ENCODE measurements around the gene PGLYRP4. TPM values are rescaled to one million over a fixed set of nuclear protein-coding genes. Genes with fewer than 3 reads are reported as not detected.

The PGLYRP4 gene
- total RNA-seq, 2 experiments from 2014 or later, result not detected

DNA sequence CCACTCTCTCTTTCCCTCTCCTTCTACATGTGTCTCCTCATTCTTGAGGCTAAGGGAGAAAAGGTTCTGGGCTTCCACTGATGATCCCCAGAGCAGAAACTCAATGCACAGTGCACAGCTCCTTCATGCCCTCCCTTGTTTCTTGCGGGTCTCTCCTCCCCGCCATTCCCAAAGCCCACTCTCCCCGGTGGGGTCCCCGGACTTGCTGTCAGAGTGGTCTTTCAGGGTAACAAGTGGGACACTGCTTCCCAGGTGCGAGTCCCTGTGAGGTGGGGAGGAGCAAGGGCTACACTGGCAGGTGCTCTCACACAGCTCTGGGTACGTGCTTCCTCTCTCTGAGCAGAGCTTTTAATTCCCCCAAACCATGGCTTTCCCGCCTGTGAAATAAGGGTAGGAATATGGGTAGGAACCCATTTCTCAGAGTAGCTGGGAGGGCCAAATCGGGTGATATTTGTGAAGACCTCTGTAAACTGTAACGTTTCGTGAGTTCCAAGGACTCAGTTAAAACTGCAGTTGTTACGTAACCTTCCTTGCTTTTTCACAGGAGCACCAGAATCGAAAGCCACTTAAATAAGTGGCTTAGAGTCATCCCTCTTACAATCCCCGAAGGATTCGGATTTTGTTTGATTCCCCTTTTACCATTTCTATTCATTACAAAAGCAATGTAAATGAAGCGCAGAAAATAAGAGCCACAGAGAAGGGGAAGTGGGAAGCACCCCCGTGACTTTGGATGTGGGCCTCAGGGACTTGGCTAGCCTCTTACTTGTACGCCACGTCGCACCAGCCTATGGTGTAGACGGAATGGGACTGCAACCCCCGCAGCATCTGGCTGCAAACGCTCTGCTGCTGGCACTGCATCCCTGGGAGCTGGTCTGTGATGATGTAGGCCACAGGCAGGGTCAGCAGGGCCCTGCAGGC, 42.1 kb downstream of the PGLYRP4 start:
- ChIA-PET CTCF (no interaction called here), POLR2A (no interaction called here)

DNA sequence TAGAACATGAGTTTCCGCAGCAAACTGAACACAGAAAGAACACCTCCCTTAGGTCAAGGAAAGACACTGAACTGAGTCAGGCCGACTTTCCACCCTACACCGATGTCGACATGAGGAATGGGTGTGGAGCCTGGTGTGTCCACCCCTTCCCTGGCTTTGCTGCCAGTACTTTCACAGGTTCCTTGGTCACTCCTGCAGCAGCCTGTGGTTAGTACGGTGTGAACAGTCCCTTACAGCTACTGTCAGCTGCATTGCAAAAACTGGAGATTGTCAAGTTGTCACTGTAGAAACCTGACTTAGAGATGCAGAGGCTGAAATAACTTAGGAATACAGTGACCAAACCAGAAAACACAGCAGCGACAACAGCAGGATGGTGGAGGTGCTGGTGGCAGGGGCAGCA, 43.0 kb downstream of the PGLYRP4 start:
- POLR2A ChIA-PET, result no interaction called here

GRCh38 chr1:153302308-153302707, 46.3 kb downstream of the PGLYRP4 start:
- ChIA-PET CTCF (no interaction called here), POLR2A (no interaction called here)

More for the DNA sequence above, 43.0 kb downstream of the PGLYRP4 start:
- CTCF ChIA-PET, result interaction anchor here (0.6 kb wide), 1 partner anchor 144 kb away, joined by 3 read pairs; no protein-coding TSS in a partner anchor

- POLR2A ChIA-PET, result no interaction called here
- CTCF ChIA-PET, result no interaction called here
Measured at GRCh38 chr1:153293851-153294250, 54.8 kb downstream of the PGLYRP4 start.

DNA sequence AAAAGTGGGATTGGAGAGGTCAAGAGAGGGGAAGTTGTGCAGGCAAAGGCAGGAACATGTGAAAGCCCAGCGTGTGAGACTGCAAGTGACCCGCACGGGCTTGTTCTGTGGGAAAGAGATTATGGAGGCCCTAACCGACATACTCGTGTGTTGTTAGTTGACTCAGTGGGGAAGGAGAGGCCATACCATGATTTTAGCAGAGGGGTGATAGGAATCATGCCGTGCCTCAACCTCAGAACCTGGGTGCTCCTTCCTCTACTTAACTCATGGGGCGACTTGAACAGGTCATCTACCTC, 55.2 kb downstream of the PGLYRP4 start:
- CTCF ChIA-PET, result no interaction called here
- POLR2A ChIA-PET, result no interaction called here

DNA sequence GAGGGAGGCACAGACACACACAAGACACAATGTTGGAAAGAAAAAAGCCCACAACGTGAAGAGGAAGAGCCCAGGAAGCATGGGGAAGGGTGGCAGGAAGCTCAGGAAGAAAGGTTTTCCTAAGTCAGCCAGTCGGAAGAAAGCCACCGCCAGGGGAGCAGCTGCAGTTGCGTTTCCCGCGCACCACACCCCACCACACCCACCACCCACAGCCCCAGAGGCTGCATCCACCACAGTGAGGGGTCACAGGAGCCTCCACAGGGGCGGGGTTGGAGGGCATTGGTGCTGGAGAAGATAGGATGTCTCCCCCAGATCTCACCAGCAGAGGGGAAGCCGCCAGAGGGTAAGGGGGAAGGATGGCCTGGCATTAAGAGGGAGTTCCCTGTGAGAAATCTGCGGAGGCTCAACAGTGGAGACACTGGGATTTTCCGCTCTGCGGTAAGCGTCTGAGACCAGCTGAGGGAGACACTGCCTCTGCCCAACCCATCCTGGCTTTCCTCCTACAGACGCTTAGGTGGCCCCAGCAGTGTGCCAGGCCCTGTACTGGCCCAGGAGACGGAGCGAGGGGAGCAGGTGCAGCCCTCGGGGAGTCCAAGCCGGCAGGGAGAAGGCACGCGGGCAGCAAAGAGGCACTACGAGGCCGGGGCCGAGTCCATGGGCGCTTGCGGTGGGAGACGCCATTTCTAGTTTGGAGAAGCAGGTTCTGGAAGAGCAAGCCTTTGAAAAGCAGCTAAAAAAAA, 55.7 kb downstream of the PGLYRP4 start:
- POLR2A ChIA-PET, result no interaction called here
- CTCF ChIA-PET, result no interaction called here

DNA sequence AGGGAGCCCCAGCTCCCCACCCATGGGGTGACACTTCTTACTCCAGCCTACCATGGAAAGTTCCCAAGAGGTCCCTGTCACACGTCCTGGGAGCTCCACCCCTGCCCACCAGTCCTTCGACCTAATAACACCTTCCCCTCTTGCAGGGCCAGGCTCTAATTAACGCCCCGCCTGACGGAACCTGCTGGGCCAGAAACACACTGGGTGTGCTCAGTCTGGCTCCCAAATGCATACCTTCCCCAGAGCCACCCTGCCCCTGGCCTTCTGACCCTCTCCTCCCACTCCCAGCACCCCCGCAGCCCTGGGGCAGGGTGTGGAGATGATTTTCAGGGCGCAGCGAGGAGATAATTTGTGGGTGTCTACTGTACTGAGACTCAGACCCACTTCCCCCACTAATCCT, 56.5 kb downstream of the PGLYRP4 start:
- CTCF ChIA-PET, result no interaction called here
- POLR2A ChIA-PET, result no interaction called here

DNA sequence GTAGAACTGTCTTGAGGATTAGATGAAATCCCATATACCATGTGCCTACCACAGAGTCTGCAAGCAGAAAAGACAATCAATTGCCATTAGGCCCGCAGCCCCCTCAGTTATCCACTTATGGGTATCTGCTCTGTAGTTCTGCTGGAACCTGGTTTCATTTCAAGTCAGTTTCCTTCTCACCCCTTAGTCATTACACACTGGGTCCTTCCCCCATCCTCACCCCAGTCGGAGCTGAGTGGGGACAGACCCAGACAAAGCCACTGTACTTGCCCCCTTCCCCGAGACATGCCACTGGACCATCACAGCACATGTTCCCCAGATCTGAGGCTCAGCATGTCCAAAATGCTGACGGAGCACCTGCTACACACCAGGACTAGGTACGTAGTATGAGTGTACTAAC, 57.1 kb downstream of the PGLYRP4 start:
- CTCF ChIA-PET, result no interaction called here
- POLR2A ChIA-PET, result no interaction called here

- ChIA-PET POLR2A (no interaction called here), CTCF (interaction anchor here (1.0 kb wide), 1 partner anchor 66 kb away, joined by 4 read pairs; no protein-coding TSS in a partner anchor)
Measured at GRCh38 chr1:153288634-153289275, 59.9 kb downstream of the PGLYRP4 start.

Other genes with a start within 250 kb of the PGLYRP4 start
- gene SPRR2F, start 235.3 kb downstream of the PGLYRP4 start, total RNA-seq, result not detected
- gene SPRR2G, start 198.0 kb downstream of the PGLYRP4 start, total RNA-seq, result not detected
- not detected for gene LELP1, start 145.4 kb downstream of the PGLYRP4 start, total RNA-seq
- gene PRR9, start 131.3 kb downstream of the PGLYRP4 start, total RNA-seq, result not detected
- gene LORICRIN, start 89.2 kb downstream of the PGLYRP4 start, total RNA-seq, result not detected
- not detected for gene PGLYRP3, start 35.9 kb downstream of the PGLYRP4 start, total RNA-seq
- gene S100A9, start 9.0 kb upstream of the PGLYRP4 start, total RNA-seq, result not detected
- not detected for gene S100A12, start 26.8 kb upstream of the PGLYRP4 start, total RNA-seq
- not detected for gene S100A8, start 42.2 kb upstream of the PGLYRP4 start, total RNA-seq
- not detected for gene S100A7A, start 67.7 kb upstream of the PGLYRP4 start, total RNA-seq
- not detected for gene S100A7, start 111.8 kb upstream of the PGLYRP4 start, total RNA-seq
- 100 to 1,000 TPM; 203 to 213 TPM for gene S100A6, start 187.2 kb upstream of the PGLYRP4 start, total RNA-seq
- gene S100A5, start 192.1 kb upstream of the PGLYRP4 start, total RNA-seq, result 1 to 10 TPM; 1.1 to 1.2 TPM
- gene S100A4, start 197.0 kb upstream of the PGLYRP4 start, total RNA-seq, result 100 to 1,000 TPM; 125 TPM
- not detected for gene S100A3, start 200.4 kb upstream of the PGLYRP4 start, total RNA-seq
- 1 to 10 TPM; 1.2 to 1.6 TPM for gene S100A2, start 217.0 kb upstream of the PGLYRP4 start, total RNA-seq

Measured in activated CD8-positive, alpha-beta memory T cell treated with anti-CD3 and anti-CD28 coated beads for 36 hours (primary cell).